A549 (cell line): ENCODE measurements around the gene DNMT1. TPM values are rescaled to one million over a fixed set of nuclear protein-coding genes. Genes with fewer than 3 reads are reported as not detected.

Experiments
- ATAC-seq, 2 experiments: fragments of 200-7000 bp in 1 of 2; fragments of >200 bp in 1 of 2; cut with Nextera tagmentation in 1 of 2; cut with Tn5 transposase in 1 of 2; 3 replicates each; pipeline versions ENCODE4 v1.8.0 to v1.9.1; 2018 to 2020; ENCODE audit warnings: mild to moderate bottlenecking in 1 of 2, moderate library complexity in 1 of 2
- CTCF ChIA-PET: fragments of 300-600 bp; sonication (Branson Sonifier 250); formaldehyde crosslinking; extraction: SDS; loops from one replicate; lab custom pipeline; 2021; ENCODE audit warnings: antibody characterized with exemption, inconsistent platforms; lab: Yijun Ruan, JAX
- POLR2A ChIA-PET: fragments of 350-600 bp; formaldehyde crosslinking; extraction: SDS; loops from one replicate; lab custom pipeline; 2021; ENCODE audit warnings: antibody characterized with exemption, inconsistent platforms; lab: Yijun Ruan, JAX
- DNase-seq, 2 experiments: peaks; one replicate each; pipeline versions ENCODE4 v3.0.0 to v3.0.0-alpha.2; 2011 to 2016; ENCODE audit warnings: low read depth in 1 of 2, low spot score in 1 of 2
- FAIRE-seq: peaks from 2 replicates; lab custom pipeline; 2011; peaks lifted over from hg19 to GRCh38; lab: Jason Lieb, UNC
- H3K27ac ChIP-seq, 2 experiments: fragments of >200 bp; sonication (Bioruptor Twin); formaldehyde crosslinking; 3 replicates each; pipeline ENCODE4 v1.5.1; 2016 to 2017
- H3K4me1 ChIP-seq: fragments of >200 bp; sonication (Bioruptor Twin); formaldehyde crosslinking; 3 replicates; pipeline ENCODE4 v1.6.1; 2016
- H3K4me2 ChIP-seq: fragments of >200 bp; sonication (Bioruptor Twin); formaldehyde crosslinking; 3 replicates; pipeline ENCODE4 v1.6.1; 2016
- H3K4me3 ChIP-seq: fragments of >200 bp; sonication (Bioruptor Twin); formaldehyde crosslinking; 3 replicates; pipeline ENCODE4 v1.5.1; 2016
- H3K9me3 ChIP-seq: fragments of >200 bp; sonication (Bioruptor Twin); formaldehyde crosslinking; 3 replicates; pipeline ENCODE4 v1.6.1; 2016
- CBX2 ChIP-seq: fragments of 200-600 bp; sonication (generic); IDR thresholded peaks from 2 replicates; pipeline ENCODE4 v1.6.1; 2016; ENCODE audit warnings: low read depth, mild to moderate bottlenecking, borderline replicate concordance
- CHD2 ChIP-seq: fragments of 150-350 bp; IDR thresholded peaks from 2 replicates; pipeline ENCODE4 v1.6.1; 2014; ENCODE audit warnings: low read length; ENCODE audit not compliant: partially characterized antibody
- EHMT2 ChIP-seq: fragments of 200-600 bp; sonication (generic); IDR thresholded peaks from 2 replicates; pipeline ENCODE4 v1.6.1; 2016; ENCODE audit warnings: antibody characterized with exemption, low read depth, mild to moderate bottlenecking, moderate library complexity
- ESRRA ChIP-seq: fragments of 150-350 bp; IDR thresholded peaks from 2 replicates; pipeline ENCODE4 v1.6.1; 2014; ENCODE audit warnings: mild to moderate bottlenecking, low read length, borderline replicate concordance
- FOSB ChIP-seq: fragments of 250-450 bp; sonication (Bioruptor Pico); IDR thresholded peaks from 2 replicates; pipeline ENCODE4 v1.5.0; 2020; ENCODE audit warnings: mild to moderate bottlenecking, moderate library complexity
- HOXB5 ChIP-seq: fragments of 250-450 bp; sonication (Bioruptor Pico); IDR thresholded peaks from 2 replicates; pipeline ENCODE4 v1.5.0; 2020; ENCODE audit warnings: mild to moderate bottlenecking, moderate library complexity
- JUNB ChIP-seq: fragments of >200 bp; sonication (Bioruptor Twin); formaldehyde crosslinking; IDR thresholded peaks from 2 replicates; pipeline ENCODE4 v1.6.1; 2016
- KDM1A ChIP-seq: fragments of 200-600 bp; sonication (generic); IDR thresholded peaks from 2 replicates; pipeline ENCODE4 v1.6.1; 2016; ENCODE audit warnings: low read depth, mild to moderate bottlenecking
- MAFK ChIP-seq: fragments of 450-650 bp; IDR thresholded peaks from 2 replicates; pipeline ENCODE4 v1.6.1; 2014; ENCODE audit not compliant: partially characterized antibody
- NR3C1 ChIP-seq: fragments of >200 bp; sonication (Bioruptor Twin); formaldehyde crosslinking; IDR thresholded peaks from 3 replicates; pipeline ENCODE4 v1.6.1; 2017
- PHF8 ChIP-seq: fragments of 200-600 bp; sonication (generic); IDR thresholded peaks from 2 replicates; pipeline ENCODE4 v1.6.1; 2016; ENCODE audit warnings: low read depth, mild to moderate bottlenecking, antibody characterized with exemption, moderate library complexity, borderline replicate concordance
- RNF2 ChIP-seq: fragments of 200-600 bp; sonication (generic); IDR thresholded peaks from 2 replicates; pipeline ENCODE4 v1.6.1; 2016; ENCODE audit warnings: low read depth, mild to moderate bottlenecking, antibody characterized with exemption, moderate library complexity, borderline replicate concordance
- SMC3 ChIP-seq: fragments of >200 bp; sonication (Bioruptor Twin); formaldehyde crosslinking; IDR thresholded peaks from 3 replicates; pipeline ENCODE4 v1.6.1; 2018; ENCODE audit warnings: inconsistent platforms
- TP53 ChIP-seq: fragments of 250-450 bp; sonication (Bioruptor Pico); IDR thresholded peaks from 2 replicates; pipeline ENCODE4 v1.5.0; 2021; ENCODE audit warnings: mild to moderate bottlenecking, moderate library complexity
- ZFP36 ChIP-seq: fragments of 450-650 bp; IDR thresholded peaks from 2 replicates; pipeline ENCODE4 v1.6.1; 2014; ENCODE audit warnings: borderline replicate concordance; ENCODE audit not compliant: partially characterized antibody
- ZSCAN20 ChIP-seq: fragments of 250-450 bp; sonication (Bioruptor Pico); IDR thresholded peaks from 2 replicates; pipeline ENCODE4 v1.8.0; 2022; ENCODE audit warnings: mild to moderate bottlenecking, moderate library complexity
- WGBS: methylation state at CpG from one replicate; pipeline ENCODE4 v1.1.6; 2017; ENCODE audit errors: missing lambda C conversion rate; 5-methylcytosine and 5-hydroxymethylcytosine counted together
- polyA plus RNA-seq, 4 experiments: library from polyadenylated mRNA; depleted of rRNA in 3 of 4; stranded (reverse); fragments of >200 nt; fragmentation: RNase III in 1 of 4; extraction: RNeasy Plus Mini Kit Qiagen cat#74134 plus additional on column Dnase treatment in 1 of 4; gene quantifications; 2 replicates in 3 of 4; 3 replicates in 1 of 4; pipeline ENCODE4 v1.2.3, GENCODE V29; 2011 to 2017
- TF ChIP-seq, protein P1 (sequence below): fragments of 250-450 bp; sonication (Bioruptor Pico); IDR thresholded peaks from 2 replicates; pipeline ENCODE4 v1.5.0; 2021; ENCODE audit warnings: mild to moderate bottlenecking, moderate library complexity, borderline replicate concordance
- TF ChIP-seq, protein P2 (sequence below): IDR thresholded peaks from 2 replicates; pipeline ENCODE4 v1.6.1; 2012; ENCODE audit warnings: low read depth, borderline replicate concordance
- TF ChIP-seq, protein P3 (sequence below): IDR thresholded peaks from 2 replicates; pipeline ENCODE4 v1.6.1; 2012
- TF ChIP-seq, protein P4 (sequence below): fragments of 250-450 bp; sonication (Bioruptor Pico); IDR thresholded peaks from 2 replicates; pipeline ENCODE4 v1.5.0; 2020; ENCODE audit warnings: low read depth, mild to moderate bottlenecking, moderate library complexity

Gene DNMT1
- polyA plus RNA-seq, 2 of the 4 experiments (the other 2 are of a cell fraction): 85.2 to 86.2 TPM

DNA sequence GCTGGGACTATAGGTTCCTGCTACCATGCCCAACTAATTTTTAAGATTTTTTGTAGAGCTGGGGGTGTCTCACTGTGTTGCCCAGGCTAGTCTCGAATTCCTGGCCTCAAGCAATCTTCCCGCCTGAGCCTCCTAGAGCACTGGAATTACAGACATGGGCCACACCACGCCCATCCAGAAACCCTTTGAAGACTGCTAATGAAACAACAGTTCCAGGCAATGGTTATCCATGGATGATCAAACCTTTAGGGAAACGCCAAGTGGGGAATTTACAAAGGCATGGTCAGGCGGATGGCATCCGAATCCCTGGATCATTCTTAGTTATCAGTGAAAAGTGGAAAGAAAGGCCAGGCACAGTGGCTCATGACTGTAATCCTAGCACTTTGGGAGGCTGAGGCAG is 16.9 kb upstream of the DNMT1 start:
- no peak overlapping the region for H3K4me2 ChIP-seq
- H3K9me3 ChIP-seq: no peaks in the 10 kb centered on the region
- no peak overlapping the region for H3K27ac ChIP-seq
- H3K4me1 ChIP-seq: no peaks in the 10 kb centered on the region
- DNase-seq: no peak
- no peak for FAIRE-seq
- POLR2A ChIA-PET: no interaction called here
- WGBS: 60% methylated on average over 6 of the region's 6 CpGs
- TF ChIP-seq SMC3 (no peak), ZSCAN20 (CRISPR knock-in tag) (no peak), NR3C1 (no peak), TP53 (no peak), FOSB (no peak), CBX2 (no peak)
- TF ChIP-seq, protein P1, sequence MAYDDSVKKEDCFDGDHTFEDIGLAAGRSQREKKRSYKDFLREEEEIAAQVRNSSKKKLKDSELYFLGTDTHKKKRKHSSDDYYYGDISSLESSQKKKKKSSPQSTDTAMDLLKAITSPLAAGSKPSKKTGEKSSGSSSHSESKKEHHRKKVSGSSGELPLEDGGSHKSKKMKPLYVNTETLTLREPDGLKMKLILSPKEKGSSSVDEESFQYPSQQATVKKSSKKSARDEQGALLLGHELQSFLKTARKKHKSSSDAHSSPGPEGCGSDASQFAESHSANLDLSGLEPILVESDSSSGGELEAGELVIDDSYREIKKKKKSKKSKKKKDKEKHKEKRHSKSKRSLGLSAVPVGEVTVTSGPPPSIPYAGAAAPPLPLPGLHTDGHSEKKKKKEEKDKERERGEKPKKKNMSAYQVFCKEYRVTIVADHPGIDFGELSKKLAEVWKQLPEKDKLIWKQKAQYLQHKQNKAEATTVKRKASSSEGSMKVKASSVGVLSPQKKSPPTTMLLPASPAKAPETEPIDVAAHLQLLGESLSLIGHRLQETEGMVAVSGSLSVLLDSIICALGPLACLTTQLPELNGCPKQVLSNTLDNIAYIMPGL (CRISPR knock-in tag): no peak
- CTCF ChIA-PET: no interaction called here
- no peak for ATAC-seq
- no peak overlapping the region for H3K4me3 ChIP-seq

DNA sequence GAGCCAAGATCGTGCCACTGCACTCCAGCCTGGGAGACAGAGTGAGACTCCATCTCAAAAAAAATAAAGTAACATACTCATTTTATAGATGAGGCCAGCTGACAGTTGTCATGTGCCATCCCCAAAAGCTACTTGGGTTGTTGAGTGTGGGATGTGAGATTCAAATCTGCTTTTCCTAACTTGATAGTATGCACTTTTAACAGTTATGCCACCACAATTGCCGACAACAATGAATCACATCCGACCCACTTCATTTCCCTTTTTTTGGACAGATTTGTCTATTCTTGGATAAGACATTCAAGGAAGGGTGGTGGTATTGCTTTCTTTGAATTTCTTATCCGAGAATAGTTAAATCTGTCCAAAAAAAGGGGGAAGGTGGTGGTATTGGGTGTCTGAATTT is 16.3 kb upstream of the DNMT1 start:
- Histone ChIP-seq H3K27ac (no peak overlapping the region), H3K9me3 (no peaks in the 10 kb centered on the region), H3K4me2 (no peak overlapping the region), H3K4me1 (no peaks in the 10 kb centered on the region), H3K4me3 (no peak overlapping the region)
- ChIA-PET POLR2A (no interaction called here), CTCF (interaction anchor here (1.0 to 2.2 kb wide), 2 partner anchors 18 to 280 kb away, joined by 3 to 8 read pairs; no protein-coding TSS in a partner anchor)
- TF ChIP-seq ESRRA (no peak), FOSB (no peak), JUNB (no peak), EHMT2 (no peak), HOXB5 (CRISPR knock-in tag) (no peak), KDM1A (no peak), PHF8 (no peak), ZSCAN20 (CRISPR knock-in tag) (no peak), CHD2 (no peak), SMC3 (no peak)
- ATAC-seq (no peak), DNase-seq (no peak), FAIRE-seq (no peak)
- 76% methylated on average over 4 of the region's 4 CpGs for WGBS

DNA sequence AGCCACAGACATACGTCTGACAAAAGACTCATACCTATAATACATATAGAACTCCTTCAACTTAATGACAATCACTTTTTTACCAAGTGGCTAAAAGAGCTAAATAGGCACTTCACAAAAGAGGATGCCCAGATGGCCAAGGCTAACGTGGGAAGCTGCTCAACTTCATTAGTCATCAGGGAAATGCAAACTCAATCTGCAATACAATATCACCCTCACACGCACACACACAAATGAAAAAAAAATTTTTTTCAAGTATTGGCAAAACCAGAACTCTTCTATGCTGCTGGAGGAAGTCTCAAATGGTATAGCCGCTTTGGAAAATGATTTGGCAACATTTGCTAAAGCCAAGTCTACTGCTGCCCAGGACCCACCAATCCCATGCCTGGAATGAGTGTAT is 14.6 kb upstream of the DNMT1 start:
- 25% methylated on average over 4 of the region's 4 CpGs for WGBS
- no peak for FAIRE-seq

More for the DNA sequence above, 14.6 kb upstream of the DNMT1 start:
- Histone ChIP-seq H3K4me2 (no peak overlapping the region), H3K9me3 (no peaks in the 10 kb centered on the region), H3K4me3 (no peak overlapping the region), H3K27ac (no peak overlapping the region), H3K4me1 (no peaks in the 10 kb centered on the region)
- ChIA-PET CTCF (interaction anchor here (1.8 to 2.2 kb wide), 2 partner anchors 19 to 41 kb away, joined by 5 to 8 read pairs; no protein-coding TSS in a partner anchor), POLR2A (no interaction called here)
- ATAC-seq (no peak), DNase-seq (no peak)
- TF ChIP-seq MAFK: no peak
- no peak for TF ChIP-seq NR3C1
- TF ChIP-seq, protein P2, sequence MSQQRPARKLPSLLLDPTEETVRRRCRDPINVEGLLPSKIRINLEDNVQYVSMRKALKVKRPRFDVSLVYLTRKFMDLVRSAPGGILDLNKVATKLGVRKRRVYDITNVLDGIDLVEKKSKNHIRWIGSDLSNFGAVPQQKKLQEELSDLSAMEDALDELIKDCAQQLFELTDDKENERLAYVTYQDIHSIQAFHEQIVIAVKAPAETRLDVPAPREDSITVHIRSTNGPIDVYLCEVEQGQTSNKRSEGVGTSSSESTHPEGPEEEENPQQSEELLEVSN: no peak
- TF ChIP-seq, protein P3, sequence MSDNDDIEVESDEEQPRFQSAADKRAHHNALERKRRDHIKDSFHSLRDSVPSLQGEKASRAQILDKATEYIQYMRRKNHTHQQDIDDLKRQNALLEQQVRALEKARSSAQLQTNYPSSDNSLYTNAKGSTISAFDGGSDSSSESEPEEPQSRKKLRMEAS: no peak
- TF ChIP-seq ZFP36: no peak
- no peak for TF ChIP-seq EHMT2
- TF ChIP-seq RNF2: no peak
- TF ChIP-seq, protein P4, sequence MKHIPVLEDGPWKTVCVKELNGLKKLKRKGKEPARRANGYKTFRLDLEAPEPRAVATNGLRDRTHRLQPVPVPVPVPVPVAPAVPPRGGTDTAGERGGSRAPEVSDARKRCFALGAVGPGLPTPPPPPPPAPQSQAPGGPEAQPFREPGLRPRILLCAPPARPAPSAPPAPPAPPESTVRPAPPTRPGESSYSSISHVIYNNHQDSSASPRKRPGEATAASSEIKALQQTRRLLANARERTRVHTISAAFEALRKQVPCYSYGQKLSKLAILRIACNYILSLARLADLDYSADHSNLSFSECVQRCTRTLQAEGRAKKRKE: no peak
- TF ChIP-seq, all 56 proteins: peak for 0
